Activated CD8-positive, alpha-beta T cell treated with anti-CD3 and anti-CD28 coated beads for 36 hours (primary cell): ENCODE results near the gene C2orf15. TPM values are rescaled to one million over a fixed set of nuclear protein-coding genes. Genes with fewer than 3 reads are reported as not detected.

ENCODE experiments used
- ATAC-seq: fragments of 200-7000 bp; cut with Tn5 transposase; one replicate; pipeline ENCODE4 v1.10.0; 2021; ENCODE audit warnings: mild to moderate bottlenecking, moderate library complexity
- CTCF ChIA-PET: fragments of 350-600 bp; sonication (Branson Sonifier 250); formaldehyde crosslinking; loops from one replicate; lab custom pipeline; 2021; ENCODE audit warnings: antibody characterized with exemption; lab: Charles Lee
- POLR2A ChIA-PET: fragments of 350-600 bp; sonication (Branson Sonifier 250); formaldehyde crosslinking; loops from one replicate; lab custom pipeline; 2021; ENCODE audit warnings: antibody characterized with exemption; lab: Charles Lee
- DNase-seq: peaks from one replicate; pipeline ENCODE4 v3.0.0-alpha.2; 2020
- H3K27ac Mint-ChIP-seq: one replicate; pipeline ENCODE4 v1.8.0; 2021; ENCODE audit warnings: mild to moderate bottlenecking, mixed read lengths
- H3K27me3 Mint-ChIP-seq: one replicate; pipeline ENCODE4 v1.8.0; 2021; ENCODE audit warnings: mixed read lengths
- H3K36me3 Mint-ChIP-seq: one replicate; pipeline ENCODE4 v1.8.0; 2021; ENCODE audit warnings: low read depth, mixed read lengths
- H3K4me1 Mint-ChIP-seq: one replicate; pipeline ENCODE4 v1.8.0; 2021; ENCODE audit warnings: low read depth, mixed read lengths
- H3K4me3 Mint-ChIP-seq: one replicate; pipeline ENCODE4 v1.8.0; 2021; ENCODE audit warnings: mild to moderate bottlenecking, moderate library complexity, mixed read lengths
- H3K9me3 Mint-ChIP-seq: one replicate; pipeline ENCODE4 v1.8.0; 2021; ENCODE audit warnings: mixed read lengths
- intact Hi-C: fragments of 100-400 bp; cut with micrococcal nuclease; formaldehyde crosslinking; loops from one replicate; pipeline ENCODE4 v1.10.0; 2022
- total RNA-seq, 2 experiments: library from RNA; stranded (reverse); gene quantifications; one replicate each; pipeline ENCODE4 v1.2.3, GENCODE V29; 2021
- TF ChIP-seq, protein P1 (sequence below): fragments of 200-600 bp; IDR thresholded peaks from one replicate; pipeline ENCODE4 v1.8.0; 2022; ENCODE audit warnings: antibody characterized with exemption, mild to moderate bottlenecking

C2orf15 gene
- total RNA-seq, 2 experiments from 2014 or later: 1.4 to 1.5 TPM

GRCh38 chr2:99198103-99198841 lies 56.8 kb downstream of the C2orf15 start:
- Mint-ChIP-seq H3K36me3 (peaks cover 12% of the 10 kb centered on the region), H3K4me1 (no peaks in the 10 kb centered on the region), H3K27ac (no peak overlapping the region), H3K27me3 (no peaks in the 10 kb centered on the region), H3K9me3 (no peaks in the 10 kb centered on the region), H3K4me3 (no peak overlapping the region)
- no peak for DNase-seq
- POLR2A ChIA-PET: no interaction called here
- intact Hi-C loops: no loop called here
- TF ChIP-seq, protein P1, sequence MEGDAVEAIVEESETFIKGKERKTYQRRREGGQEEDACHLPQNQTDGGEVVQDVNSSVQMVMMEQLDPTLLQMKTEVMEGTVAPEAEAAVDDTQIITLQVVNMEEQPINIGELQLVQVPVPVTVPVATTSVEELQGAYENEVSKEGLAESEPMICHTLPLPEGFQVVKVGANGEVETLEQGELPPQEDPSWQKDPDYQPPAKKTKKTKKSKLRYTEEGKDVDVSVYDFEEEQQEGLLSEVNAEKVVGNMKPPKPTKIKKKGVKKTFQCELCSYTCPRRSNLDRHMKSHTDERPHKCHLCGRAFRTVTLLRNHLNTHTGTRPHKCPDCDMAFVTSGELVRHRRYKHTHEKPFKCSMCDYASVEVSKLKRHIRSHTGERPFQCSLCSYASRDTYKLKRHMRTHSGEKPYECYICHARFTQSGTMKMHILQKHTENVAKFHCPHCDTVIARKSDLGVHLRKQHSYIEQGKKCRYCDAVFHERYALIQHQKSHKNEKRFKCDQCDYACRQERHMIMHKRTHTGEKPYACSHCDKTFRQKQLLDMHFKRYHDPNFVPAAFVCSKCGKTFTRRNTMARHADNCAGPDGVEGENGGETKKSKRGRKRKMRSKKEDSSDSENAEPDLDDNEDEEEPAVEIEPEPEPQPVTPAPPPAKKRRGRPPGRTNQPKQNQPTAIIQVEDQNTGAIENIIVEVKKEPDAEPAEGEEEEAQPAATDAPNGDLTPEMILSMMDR: no peak
- CTCF ChIA-PET: interaction anchor here (1.5 kb wide), 1 partner anchor 18 kb away, joined by 4 read pairs; no protein-coding TSS in a partner anchor
- ATAC-seq: no peak

- TF ChIP-seq, protein P1: no peak
- H3K27ac Mint-ChIP-seq: no peak overlapping the region
- H3K27me3 Mint-ChIP-seq: no peaks in the 10 kb centered on the region
- intact Hi-C loops: no loop called here
- no peaks in the 10 kb centered on the region for H3K9me3 Mint-ChIP-seq
- H3K4me3 Mint-ChIP-seq: no peak overlapping the region
- CTCF ChIA-PET: interaction anchor here (0.9 kb wide), 1 partner anchor 19 kb away, joined by 3 read pairs; no protein-coding TSS in a partner anchor
- ATAC-seq (no peak), DNase-seq (no peak)
- H3K36me3 Mint-ChIP-seq: peaks cover 9% of the 10 kb centered on the region
- POLR2A ChIA-PET: interaction anchor here (0.6 kb wide), 1 partner anchor 10 kb away, joined by 3 read pairs; no protein-coding TSS in a partner anchor
- no peaks in the 10 kb centered on the region for H3K4me1 Mint-ChIP-seq
Observed at GRCh38 chr2:99200076-99200800, 58.7 kb downstream of the C2orf15 start.

Other genes starting within 250 kb of the C2orf15 start
- under 1 TPM; 0.09 to 0.38 TPM for gene CRACDL, start 205.5 kb upstream of the C2orf15 start, total RNA-seq
- gene TSGA10, start 13.2 kb downstream of the C2orf15 start, total RNA-seq: 1 to 10 TPM; 8.6 to 9.2 TPM
- gene LIPT1, start 13.3 kb downstream of the C2orf15 start, total RNA-seq: 1 to 10 TPM; 3.3 to 6.0 TPM
- 10 to 100 TPM; 49.8 to 55.9 TPM for gene MITD1, start 39.4 kb downstream of the C2orf15 start, total RNA-seq
- gene MRPL30, start 39.5 kb downstream of the C2orf15 start, total RNA-seq: 10 to 100 TPM; 30.0 to 34.2 TPM
- not detected for gene LYG2, start 114.0 kb downstream of the C2orf15 start, total RNA-seq
- under 1 TPM; 0.54 to 0.81 TPM for gene LYG1, start 159.5 kb downstream of the C2orf15 start, total RNA-seq
- 10 to 100 TPM; 23.0 to 27.0 TPM for gene TXNDC9, start 194.6 kb downstream of the C2orf15 start, total RNA-seq
- 10 to 100 TPM; 71.6 to 75.3 TPM for gene EIF5B, start 195.7 kb downstream of the C2orf15 start, total RNA-seq